Activated CD4-positive, CD25-positive, alpha-beta regulatory T cell (primary cell): Measurements from ENCODE around the gene GEMIN7.

Experiments used
- DNase-seq, 4 experiments: peaks; one replicate each; lab custom pipeline; 2025; lab: John Stamatoyannopoulos, UW

Gene GEMIN7

GRCh38 chr19:45128806-45129205 is 49.7 kb downstream of the GEMIN7 start:
- no peak for DNase-seq

GRCh38 chr19:45130236-45130635 is 51.2 kb downstream of the GEMIN7 start:
- DNase-seq = no peak

DNA sequence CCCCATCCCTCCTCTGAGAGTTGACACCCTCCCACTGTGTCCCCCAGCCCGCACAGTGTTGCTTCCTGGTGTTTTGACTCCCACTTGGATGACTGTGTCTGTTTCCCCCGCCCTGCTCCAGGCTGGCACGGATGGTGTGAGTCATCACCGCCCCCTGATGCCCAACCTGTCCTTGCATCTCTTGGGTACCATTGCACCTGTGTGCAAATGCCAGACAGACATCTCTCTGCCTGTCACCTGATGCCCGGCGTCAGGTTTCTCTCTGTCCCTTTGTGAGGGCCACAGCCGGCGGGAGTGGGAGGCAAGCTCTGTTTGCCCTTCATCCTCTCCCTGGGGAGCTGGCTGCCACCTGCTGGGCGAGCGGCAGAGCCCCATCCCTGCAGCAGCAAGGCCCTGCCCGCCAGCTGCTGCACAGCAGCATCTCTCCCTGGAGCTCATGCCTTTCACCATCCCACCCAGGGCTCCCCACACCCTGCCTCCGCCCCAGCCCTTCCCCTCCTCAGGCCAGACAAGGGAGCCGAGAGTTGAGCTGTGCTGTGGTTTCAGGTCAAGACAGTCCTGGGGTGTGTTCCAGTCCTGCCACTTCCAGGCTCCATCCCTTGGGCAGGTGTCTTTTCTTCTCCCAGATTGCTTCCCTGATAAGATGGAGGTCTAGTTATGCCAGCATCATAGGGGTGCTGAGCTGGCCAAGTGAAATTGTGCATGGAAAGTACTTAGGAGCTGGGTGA is 52.0 kb downstream of the GEMIN7 start:
- DNase-seq = no peak

DNA sequence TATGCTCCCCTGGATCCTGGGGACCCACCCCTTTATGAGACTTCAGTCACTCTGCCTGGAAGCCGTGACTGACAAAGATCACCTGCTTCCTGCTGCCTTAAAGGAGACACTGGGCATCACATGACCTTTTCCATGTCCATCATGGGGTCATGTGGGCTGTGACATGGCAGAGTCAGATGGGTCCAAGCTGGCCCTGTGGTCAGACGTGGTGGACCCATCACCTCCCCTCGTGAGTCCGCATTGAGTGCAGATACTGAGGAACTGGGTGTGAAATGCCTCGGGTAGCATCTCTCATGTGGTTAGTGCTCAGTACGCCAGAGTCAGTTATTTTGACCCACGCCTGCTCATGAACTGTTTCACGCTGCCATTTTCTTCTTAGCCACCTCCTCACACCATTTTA is 54.6 kb downstream of the GEMIN7 start:
- DNase-seq = no peak

GRCh38 chr19:45135176-45135885 is 56.3 kb downstream of the GEMIN7 start:
- DNase-seq = no peak

- DNase-seq = no peak
Observed at GRCh38 chr19:45136507-45137178, 57.6 kb downstream of the GEMIN7 start.

GRCh38 chr19:45137179-45137761 is 58.2 kb downstream of the GEMIN7 start:
- DNase-seq = no peak

DNA sequence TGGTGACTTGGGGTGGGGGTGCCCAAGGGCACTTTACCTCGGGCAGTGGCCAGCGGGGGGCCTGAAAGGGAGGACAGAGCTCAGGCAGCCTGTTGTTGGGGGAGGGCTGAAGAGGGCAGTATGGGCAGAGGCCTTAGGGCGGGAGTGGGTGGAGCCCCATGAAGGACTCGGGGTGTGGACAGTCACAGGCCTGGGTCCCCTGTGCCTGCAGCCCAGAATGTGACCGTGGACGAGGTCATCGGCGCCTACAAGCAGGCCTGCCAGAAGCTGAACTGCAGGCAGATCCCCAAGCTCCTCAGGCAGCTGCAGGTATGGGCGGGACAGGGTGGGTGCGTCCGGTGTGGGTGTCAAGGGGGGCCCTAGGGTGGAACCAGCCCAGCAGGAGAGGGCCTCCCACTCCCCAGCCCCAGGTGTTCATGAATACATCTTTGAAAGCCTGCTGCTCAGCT is 59.3 kb downstream of the GEMIN7 start:
- no peak for DNase-seq

DNA sequence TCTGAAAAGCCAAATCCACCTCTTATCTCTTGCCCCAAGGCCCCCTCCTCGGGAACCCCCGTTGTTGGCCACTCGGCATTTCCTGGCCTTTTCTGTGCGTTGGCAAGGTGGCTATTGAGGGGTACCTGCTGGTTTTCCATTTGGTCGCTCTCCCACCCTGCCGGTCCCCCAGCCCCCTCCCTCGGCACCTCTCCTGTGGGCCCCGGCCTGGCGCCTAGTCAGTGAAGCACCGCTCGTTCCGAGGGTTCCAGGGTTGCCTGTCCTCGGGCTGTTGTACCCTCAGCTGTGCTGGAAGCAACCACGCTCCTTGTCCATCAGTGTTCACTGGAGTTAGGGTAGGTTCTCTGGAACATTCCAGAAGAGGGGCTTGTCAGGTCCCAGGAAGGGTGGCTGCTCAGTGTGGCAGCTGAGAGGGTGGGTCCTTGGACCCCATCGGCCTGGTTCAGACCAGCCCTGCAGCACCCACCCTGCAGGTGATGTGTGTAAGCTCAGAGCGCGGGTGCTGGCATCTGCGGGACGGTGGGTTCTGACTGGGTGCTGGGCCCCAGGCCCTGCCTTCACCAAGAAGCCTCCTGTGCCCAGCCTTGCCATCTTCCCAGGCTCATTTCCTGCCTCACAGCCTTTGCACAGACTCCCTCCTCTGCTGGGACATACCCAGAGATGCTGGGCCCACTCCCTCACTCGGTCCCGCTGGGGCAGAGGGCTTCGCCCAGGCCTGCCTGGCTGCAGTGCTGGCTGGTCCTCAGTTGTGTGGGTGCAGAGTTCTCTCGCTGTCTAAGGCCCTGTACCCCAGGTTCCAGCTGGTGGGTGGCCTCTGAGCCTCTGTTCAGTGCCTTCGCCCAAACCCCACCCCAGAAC is 60.5 kb downstream of the GEMIN7 start:
- DNase-seq = no peak

DNA sequence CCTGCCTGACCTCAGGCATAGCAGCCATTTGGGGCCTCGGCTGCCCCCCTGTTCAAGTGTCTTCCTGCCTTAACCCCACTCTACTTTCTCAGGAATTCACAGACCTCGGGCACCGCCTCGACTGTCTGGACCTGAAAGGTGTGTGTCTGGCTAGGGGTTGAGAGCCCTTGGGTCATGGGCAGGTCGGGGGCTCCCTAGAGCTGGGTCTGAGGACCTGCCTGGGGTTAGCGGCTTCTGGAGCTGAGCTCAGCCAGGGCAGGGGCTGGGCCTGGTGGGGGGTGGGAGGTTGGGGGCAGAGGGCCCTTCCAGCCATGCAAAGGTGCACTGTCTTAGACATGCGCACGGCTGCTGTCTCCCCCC is 61.1 kb downstream of the GEMIN7 start:
- DNase-seq = no peak

DNA sequence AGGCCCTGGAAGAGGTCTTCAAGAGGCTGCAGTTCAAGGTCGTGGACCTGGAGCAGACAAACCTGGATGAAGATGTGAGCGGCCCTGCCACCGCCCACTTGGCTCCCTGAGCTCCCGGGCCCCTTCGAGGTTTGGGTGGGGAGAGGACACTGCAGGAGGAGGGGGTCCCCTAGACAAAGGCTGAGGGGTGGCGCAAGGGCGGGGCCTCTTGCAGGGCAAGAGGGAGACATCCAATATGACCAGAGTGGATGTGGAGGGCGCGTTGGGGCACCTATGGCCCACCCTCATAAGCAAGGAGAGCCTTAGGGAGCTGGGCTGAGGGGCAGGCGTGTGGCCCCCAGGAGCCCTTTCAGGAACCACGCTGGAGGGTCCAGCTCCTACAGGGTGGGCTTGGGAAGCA is 61.5 kb downstream of the GEMIN7 start:
- DNase-seq = no peak
